G401.6 (cell line): ENCODE data around the gene DUSP14.
"Not testable (repeated sequence)": the region's sequence is repeated elsewhere in the genome, so short reads cannot be mapped to it uniquely, and the experiment has no call there.

Source experiments
- FAIRE-seq: peaks from 2 replicates; lab custom pipeline; 2012; peaks lifted over from hg19 to GRCh38; lab: Jason Lieb, UNC

Gene DUSP14

DNA sequence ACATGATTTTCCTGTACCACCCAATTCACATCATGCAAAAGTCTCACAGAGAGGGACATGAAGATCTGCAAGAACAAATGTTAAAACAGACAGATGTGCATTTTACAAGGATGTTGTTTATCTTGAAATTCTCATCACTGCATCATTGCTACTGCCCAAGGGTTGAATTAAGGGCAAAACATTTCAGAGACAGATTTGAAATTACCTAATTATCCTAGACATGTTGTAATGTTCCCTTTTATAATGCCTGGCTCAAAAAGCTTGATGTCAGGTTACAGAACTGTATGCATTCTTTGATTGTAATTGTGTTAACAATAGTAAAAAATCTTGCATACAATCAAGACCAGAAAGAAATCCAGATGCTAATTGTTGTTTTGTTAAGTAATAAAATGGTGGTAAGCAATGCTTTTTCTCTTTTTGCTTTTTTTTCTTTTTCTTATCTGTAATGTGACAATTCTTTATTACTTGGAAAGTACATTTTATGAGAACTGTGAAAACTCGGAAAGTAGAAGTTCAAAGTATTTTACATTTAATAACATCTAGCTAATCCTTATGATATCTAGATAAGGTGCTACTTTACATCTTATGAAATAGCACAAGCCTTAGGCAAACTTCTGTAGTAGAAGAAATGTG is 3.6 kb upstream of the DUSP14 start:
- FAIRE-seq = no peak

DNA sequence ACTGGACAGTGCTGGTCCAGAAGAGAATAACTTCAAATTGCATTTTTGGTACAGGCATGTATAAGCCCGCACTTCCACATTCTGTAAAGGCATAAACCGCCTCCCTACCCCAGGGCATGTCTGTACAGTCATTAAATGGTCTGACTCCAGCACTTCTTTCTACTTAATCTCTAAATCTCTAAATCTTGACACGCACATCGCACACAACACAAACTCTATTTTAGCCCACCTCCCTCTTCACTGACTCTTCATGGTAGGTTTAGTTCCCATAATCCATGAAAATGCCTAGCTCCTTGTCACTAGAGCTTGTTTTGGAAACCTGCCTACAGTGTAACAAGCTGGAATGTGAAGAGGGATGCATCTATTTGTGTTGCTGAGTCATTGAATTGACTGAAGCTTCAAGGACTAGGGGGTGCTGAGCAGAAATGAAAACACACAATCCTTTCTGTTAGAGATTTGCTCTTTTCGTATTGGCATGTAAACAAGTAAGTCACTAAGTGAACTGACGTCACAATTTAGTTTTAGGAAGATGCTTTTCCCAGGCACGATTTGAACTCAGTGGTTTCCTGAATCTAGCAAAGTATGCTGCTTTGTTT is 1.6 kb upstream of the DUSP14 start:
- no peak for FAIRE-seq

DNA sequence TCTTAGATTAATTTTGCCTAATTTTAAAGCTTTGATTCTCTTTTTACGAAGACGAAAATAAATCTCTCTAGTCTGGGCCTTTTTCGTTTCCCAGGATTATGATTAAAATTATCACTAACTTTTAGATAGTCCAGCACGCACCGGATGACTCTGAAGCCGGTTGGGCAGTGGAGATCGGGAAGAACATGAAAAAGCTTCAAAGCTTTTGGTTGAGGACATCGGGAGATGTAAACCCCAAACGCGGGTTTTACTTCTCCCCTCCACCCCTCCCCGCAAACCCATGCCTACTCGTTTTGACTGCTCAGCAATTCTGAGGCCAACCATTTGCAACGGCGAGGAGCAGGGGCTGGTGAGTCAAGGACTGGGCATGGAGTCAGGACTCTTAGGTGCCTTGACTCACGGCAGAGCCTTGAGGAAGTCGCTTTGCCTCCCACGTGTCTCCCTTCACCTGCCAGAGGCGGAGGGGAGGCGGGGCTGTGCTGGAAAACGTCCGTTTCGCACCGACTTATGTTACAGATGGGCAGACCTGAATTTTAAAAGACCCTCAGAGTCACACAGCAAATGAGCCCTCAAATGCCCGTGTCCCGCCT is 989 bp upstream of the DUSP14 start:
- FAIRE-seq = no peak

- FAIRE-seq = no peak
These were observed 414 bp downstream of the DUSP14 start for GRCh38 chr17:37490022-37490587.

GRCh38 chr17:37490638-37491614 is 1.2 kb downstream of the DUSP14 start:
- FAIRE-seq = no peak

- FAIRE-seq = no peak
These were observed 2.5 kb downstream of the DUSP14 start for GRCh38 chr17:37492167-37492566.

DNA sequence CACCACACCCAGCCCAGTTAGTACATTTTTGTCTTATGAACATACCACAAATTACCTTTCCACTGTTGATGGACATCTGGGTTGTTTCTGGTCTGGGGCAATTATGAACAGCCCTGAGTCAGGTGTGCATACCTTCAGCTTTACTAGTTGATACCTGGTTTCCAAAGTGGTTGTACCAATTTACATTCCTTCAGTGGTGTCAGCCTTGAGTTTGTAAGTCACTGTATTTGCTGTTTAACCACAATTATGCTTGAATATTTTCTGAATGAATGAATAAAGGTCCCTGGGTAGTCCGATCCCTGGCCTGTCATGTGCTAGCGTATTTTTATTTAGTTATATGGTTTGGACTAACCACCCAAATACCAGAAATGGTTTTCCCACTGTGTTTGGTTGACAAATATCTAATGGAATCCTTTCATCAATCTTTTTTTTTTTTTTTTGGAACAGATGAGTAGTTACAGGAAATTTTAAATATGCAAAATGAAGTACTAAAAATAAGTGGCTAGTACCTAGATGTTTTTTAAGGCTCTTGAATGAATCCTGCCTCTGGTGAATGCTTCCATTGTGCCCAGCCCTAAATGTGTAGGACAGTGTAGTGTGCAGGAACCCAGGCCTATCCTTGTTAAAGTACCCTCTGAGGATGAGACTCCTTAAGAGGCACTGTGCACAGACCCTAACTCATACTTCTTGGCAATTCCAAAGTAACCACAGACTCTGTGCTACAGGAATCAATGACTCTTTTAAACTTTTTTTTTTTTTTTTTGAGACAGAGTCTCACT is 3.7 kb downstream of the DUSP14 start:
- no peak for FAIRE-seq

DNA sequence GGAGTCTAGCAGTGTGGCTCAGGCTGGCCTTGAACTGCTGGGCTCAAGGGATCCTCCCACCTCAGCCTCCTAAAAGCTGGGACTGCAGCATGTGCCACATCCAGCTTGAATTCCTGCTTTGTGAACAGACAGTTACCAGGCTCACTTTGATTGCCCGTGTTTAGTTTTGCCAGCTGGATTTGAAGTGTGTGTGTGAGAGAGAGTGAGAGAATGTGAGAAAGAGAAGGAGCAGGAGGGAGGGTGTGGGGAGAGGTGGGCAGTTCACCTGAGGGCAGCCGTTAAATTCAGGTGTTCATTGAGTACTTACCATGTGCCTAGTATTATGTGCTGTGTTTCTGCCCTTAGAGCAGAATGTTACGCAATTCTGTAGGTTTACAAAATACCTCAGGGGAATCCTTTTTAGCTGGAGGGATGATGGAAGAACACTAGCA is 4.7 kb downstream of the DUSP14 start:
- no peak for FAIRE-seq

DNA sequence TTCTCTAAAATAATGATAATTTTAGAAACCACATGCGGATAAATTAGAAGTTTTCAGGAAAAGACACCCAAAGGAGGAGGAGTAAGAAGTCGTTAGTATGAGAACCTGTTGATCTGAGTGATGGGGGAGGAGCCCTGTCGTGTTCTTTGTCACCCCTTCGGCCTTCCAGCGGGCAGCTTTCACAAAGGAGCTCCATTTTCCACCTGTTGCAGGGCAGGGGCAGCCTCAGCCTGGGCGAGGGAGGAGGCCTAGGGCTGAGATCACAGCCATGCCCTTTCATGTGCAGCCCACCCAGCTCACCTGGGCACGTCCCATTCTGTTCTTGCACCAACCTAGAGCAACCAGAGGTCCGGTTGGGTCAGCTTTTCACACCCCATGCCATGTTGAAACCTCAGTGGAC is 5.3 kb downstream of the DUSP14 start:
- FAIRE-seq = no peak

GRCh38 chr17:37500378-37500777 is 10.7 kb downstream of the DUSP14 start:
- no peak for FAIRE-seq

GRCh38 chr17:37502009-37502936 is 12.6 kb downstream of the DUSP14 start:
- no peak for FAIRE-seq

DNA sequence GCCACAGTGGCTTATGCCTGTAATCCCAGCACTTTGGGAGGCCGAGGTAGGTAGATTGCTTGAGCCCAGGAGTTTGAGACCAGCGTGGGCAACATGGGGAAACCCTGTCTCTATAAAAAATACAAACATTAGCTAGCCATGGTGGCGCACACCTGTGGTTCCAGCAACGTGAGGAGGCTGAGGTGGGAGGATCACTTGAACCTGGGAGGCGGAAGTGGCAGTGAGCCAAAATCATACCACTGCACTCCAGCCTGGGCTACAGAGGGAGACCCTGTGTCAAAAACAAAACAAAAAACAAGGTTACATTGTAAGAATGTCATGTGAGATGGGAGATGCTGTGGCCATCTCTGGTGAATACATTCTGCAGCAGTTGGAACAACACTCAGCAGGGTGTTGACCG is 13.5 kb downstream of the DUSP14 start:
- no peak for FAIRE-seq

DNA sequence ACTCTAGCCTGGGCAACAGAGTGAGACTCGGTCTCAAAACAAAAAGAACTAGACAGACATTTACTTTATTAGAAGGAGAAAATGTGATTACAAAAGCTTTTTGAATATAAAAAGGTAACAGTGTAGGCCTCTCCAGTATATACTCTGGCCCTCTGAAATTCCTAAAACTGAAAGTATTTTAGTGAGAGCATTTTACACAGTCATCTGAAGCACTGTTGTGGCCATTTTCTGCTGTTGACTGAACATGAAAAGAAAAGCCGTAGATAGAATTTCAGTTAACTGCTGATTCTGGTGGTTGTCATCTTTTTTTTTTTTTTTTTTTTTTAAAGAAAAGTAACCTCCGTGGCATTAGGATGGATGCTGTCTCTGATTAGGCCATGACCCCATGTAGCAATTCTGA is 15.6 kb downstream of the DUSP14 start:
- FAIRE-seq = no peak

- no peak for FAIRE-seq
These were observed 17.0 kb downstream of the DUSP14 start for GRCh38 chr17:37506678-37507077.

DNA sequence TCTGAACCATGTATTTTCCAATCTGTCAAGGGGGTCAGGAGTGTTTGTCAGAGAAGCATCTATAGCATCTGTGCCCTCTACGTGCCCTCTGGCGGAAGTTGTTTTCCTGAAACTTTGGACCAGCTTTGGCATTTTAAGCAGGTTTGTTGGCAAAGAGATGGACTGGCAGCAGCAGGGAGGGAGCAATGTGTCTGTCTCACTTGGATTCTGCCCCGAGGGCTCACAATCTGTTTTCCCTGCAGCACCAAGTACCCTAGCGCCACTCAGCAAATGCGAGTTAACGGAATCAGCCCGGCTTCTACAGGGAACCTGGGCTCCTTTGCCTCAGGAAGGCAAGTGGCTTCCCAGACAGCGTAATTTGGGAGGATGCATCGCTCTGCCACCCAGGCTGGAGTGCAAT is 17.4 kb downstream of the DUSP14 start:
- no peak for FAIRE-seq

DNA sequence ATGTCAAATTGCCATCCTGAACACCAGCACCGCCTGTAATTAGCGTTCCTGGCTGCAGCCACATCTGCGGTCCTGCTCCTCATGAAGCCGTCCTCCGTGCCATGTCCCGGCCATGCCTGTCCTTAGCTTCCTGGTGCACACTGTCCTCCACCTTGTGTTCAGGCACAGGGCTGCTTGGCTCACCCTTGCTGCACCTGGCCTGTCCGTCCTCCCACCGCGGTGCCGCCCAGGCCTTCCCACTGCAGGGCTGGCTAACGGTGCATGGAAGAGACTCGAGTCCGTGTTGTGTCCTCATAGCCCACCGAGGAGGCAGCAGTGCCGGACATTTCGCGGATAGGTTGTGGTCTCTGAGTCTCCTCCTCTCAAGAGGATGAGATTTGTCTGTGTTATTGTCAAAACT is 20.4 kb downstream of the DUSP14 start:
- no peak for FAIRE-seq

DNA sequence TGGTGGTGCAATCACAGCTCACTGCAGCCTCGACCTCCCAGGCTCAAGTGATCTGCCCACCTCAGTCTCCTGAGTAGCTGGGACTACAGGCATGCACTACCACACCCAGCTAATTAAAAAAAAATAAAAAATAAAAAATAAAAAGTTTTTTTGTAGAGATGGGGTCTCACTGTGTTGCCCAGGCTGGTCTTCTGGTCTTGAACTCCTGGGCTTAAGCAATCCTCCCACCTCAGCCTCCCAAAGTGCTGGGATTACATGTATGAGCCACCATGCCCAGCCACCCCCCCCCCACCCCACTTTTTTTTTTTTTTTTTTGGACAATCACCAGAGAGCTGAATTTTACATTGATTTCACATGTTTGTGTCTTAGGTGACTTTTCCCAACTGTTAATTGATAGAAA is 22.0 kb downstream of the DUSP14 start:
- not testable (repeated sequence) for FAIRE-seq

GRCh38 chr17:37512442-37513068 is 22.9 kb downstream of the DUSP14 start:
- FAIRE-seq = no peak

- no peak for FAIRE-seq
These were observed 24.0 kb downstream of the DUSP14 start for GRCh38 chr17:37513711-37514110.

- FAIRE-seq = no peak
These were observed 26.5 kb downstream of the DUSP14 start for GRCh38 chr17:37516127-37516571.
